OCI-LY3 (cell line): ENCODE results near the gene PRDM12.

ENCODE experiments used
- H2AFZ ChIP-seq: fragments of 200-600, 300-600 bp; shearing (Covaris generic); 2 replicates; pipeline ENCODE4 v1.6.0; 2014; ENCODE audit warnings: antibody characterized with exemption, low read depth, low read length
- H3K27ac ChIP-seq: fragments of 200-600, 300-600 bp; sonication (generic); 2 replicates; pipeline ENCODE4 v1.5.1; 2014; ENCODE audit warnings: mild to moderate bottlenecking, low read length, moderate library complexity, mixed read lengths
- H3K27me3 ChIP-seq: fragments of 200-600, 300-600 bp; sonication (generic); 2 replicates; pipeline ENCODE4 v1.6.1; 2014; ENCODE audit warnings: low read depth, low read length, mixed read lengths
- H3K36me3 ChIP-seq: fragments of 200-600, 300-600 bp; sonication (generic); replicated peaks from 2 replicates; pipeline ENCODE3; 2014; ENCODE audit warnings: low read depth, low read length, mixed read lengths
- H3K4me1 ChIP-seq: fragments of 300-600, 200-600 bp; sonication (generic); 2 replicates; pipeline ENCODE4 v1.6.1; 2014; ENCODE audit warnings: low read length, mixed read lengths
- H3K4me2 ChIP-seq: fragments of 200-600, 300-600 bp; sonication (generic); 2 replicates; pipeline ENCODE4 v1.6.1; 2014; ENCODE audit warnings: low read length, mixed read lengths
- H3K4me3 ChIP-seq: fragments of 300-600, 200-600 bp; sonication (generic); 2 replicates; pipeline ENCODE4 v1.5.1; 2014; ENCODE audit warnings: antibody characterized with exemption, mild to moderate bottlenecking, low read length, moderate library complexity
- H3K79me2 ChIP-seq: fragments of 300-600, 200-600 bp; shearing (Covaris generic); 2 replicates; pipeline ENCODE4 v1.6.1; 2014; ENCODE audit warnings: mild to moderate bottlenecking, low read length, mixed read lengths
- H3K9ac ChIP-seq: fragments of 300-600, 200-600 bp; shearing (Covaris generic); 2 replicates; pipeline ENCODE4 v1.6.0; 2014; ENCODE audit warnings: mild to moderate bottlenecking, low read length, moderate library complexity
- H3K9me3 ChIP-seq: fragments of 200-600, 300-600 bp; shearing (Covaris generic); 2 replicates; pipeline ENCODE4 v1.6.1; 2014; ENCODE audit warnings: low read length, mixed read lengths; ENCODE audit not compliant: insufficient read depth
- H4K20me1 ChIP-seq: fragments of 200-600, 300-600 bp; sonication (generic); 2 replicates; pipeline ENCODE4 v1.6.1; 2016; ENCODE audit warnings: low read length, mixed read lengths; ENCODE audit not compliant: insufficient read depth
- CTCF ChIP-seq: fragments of 200-600, 300-600 bp; sonication (generic); IDR thresholded peaks from 2 replicates; pipeline ENCODE4 v1.5.1; 2014; ENCODE audit warnings: antibody characterized with exemption, low read length, low read depth
- EZH2phosphoT487 ChIP-seq: fragments of 200-600 bp; shearing (Covaris generic); IDR thresholded peaks from 2 replicates; pipeline ENCODE4 v1.6.1; 2018; ENCODE audit warnings: antibody characterized with exemption, mixed run types, low read depth

Gene PRDM12

GRCh38 chr9:130638284-130639123 is 25.9 kb upstream of the PRDM12 start:
- no peaks in the 10 kb centered on the region for H4K20me1 ChIP-seq
- no peak overlapping the region for H3K27ac ChIP-seq
- no peaks in the 10 kb centered on the region for H3K79me2 ChIP-seq
- no peak overlapping the region for H2AFZ ChIP-seq
- no peak overlapping the region for H3K9ac ChIP-seq
- H3K4me1 ChIP-seq, result peaks cover 19% of the 10 kb centered on the region
- no peak for TF ChIP-seq EZH2phosphoT487
- no peak for TF ChIP-seq CTCF
- H3K36me3 ChIP-seq, result peaks cover 9% of the 10 kb centered on the region
- H3K4me3 ChIP-seq, result no peak overlapping the region
- no peaks in the 10 kb centered on the region for H3K27me3 ChIP-seq
- H3K9me3 ChIP-seq, result no peaks in the 10 kb centered on the region
- H3K4me2 ChIP-seq, result no peak overlapping the region

GRCh38 chr9:130639124-130639765 is 25.1 kb upstream of the PRDM12 start:
- Histone ChIP-seq H3K4me1 (peaks cover 19% of the 10 kb centered on the region), H3K9ac (no peak overlapping the region), H2AFZ (no peak overlapping the region), H3K36me3 (peaks cover 9% of the 10 kb centered on the region), H3K4me2 (no peak overlapping the region), H3K79me2 (no peaks in the 10 kb centered on the region), H3K4me3 (no peak overlapping the region), H4K20me1 (no peaks in the 10 kb centered on the region), H3K27ac (no peak overlapping the region), H3K27me3 (no peaks in the 10 kb centered on the region), H3K9me3 (no peaks in the 10 kb centered on the region)
- TF ChIP-seq EZH2phosphoT487 (no peak), CTCF (no peak)

DNA sequence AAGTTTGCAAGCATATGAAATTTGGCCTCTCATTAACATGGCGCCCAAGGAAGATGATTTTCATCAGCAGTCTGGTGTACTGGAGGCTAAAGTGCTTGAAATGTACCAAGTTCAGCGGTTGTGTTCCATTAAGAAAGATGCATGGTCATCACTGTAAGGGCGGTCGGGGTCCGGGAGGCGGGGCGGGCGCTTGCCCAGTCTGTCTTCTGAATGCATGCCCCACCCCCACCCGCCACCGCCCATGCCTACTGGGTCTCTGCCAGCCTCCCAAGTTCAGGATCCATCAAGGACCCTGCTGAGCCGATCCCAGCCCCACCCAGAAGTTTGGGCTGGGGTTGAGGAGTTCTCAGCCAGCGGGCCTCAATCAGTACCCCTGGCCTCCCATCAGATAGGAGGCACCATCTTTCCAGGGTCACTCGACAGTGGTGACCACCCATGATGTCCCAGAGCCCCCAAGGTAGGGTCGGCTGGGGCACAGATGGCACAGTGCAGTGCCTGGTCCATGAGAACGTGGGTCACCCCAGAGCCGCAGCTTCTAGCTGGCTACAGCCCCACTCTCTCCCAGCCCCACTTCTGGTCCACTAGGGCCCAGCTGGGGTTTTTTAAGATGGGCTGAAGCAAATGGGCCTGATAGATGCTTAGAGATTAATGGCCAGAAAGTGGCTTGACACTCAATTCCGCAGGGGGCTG is 24.4 kb upstream of the PRDM12 start:
- H3K4me1 ChIP-seq, result peaks cover 19% of the 10 kb centered on the region
- no peaks in the 10 kb centered on the region for H3K27me3 ChIP-seq
- peaks cover 9% of the 10 kb centered on the region for H3K36me3 ChIP-seq
- TF ChIP-seq CTCF, result no peak
- no peak for TF ChIP-seq EZH2phosphoT487
- H3K9me3 ChIP-seq, result no peaks in the 10 kb centered on the region
- no peaks in the 10 kb centered on the region for H3K79me2 ChIP-seq
- peak overlapping the region; percentile 46 for H3K4me2 ChIP-seq
- H3K4me3 ChIP-seq, result 0 out of 2 replicates have a peak overlapping the region, but pooled peaks have one; percentile 26
- no peak overlapping the region for H2AFZ ChIP-seq
- no peaks in the 10 kb centered on the region for H4K20me1 ChIP-seq
- H3K9ac ChIP-seq, result peak overlapping the region; percentile 44; the same call in 1 of the 2 replicates
- H3K27ac ChIP-seq, result peak overlapping the region; percentile 79

DNA sequence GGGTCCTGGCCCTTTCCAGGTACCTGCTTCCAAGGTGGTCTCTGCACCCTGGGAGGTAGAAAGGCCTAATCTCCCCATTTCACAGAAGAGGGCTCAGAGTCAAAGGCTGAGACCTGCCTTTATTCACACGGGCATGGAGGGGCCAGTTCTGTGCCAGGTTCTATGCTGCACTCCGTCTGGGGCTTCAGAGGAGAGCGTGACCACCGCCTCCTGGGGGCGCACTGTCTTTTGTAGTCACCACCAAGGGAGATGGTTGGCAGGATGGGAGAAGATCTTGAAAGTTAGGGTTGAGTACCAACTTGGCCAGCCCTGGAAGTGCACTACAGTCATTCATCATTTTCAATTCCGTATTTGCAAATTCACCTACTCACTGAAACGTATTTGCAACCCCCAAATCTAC is 23.7 kb upstream of the PRDM12 start:
- H3K4me1 ChIP-seq, result peaks cover 19% of the 10 kb centered on the region
- H4K20me1 ChIP-seq, result no peaks in the 10 kb centered on the region
- H3K79me2 ChIP-seq, result no peaks in the 10 kb centered on the region
- 0 out of 2 replicates have a peak overlapping the region, but pooled peaks have one; percentile 26 for H3K4me3 ChIP-seq
- H3K36me3 ChIP-seq, result peaks cover 9% of the 10 kb centered on the region
- H3K9ac ChIP-seq, result peak overlapping the region; percentile 44; the same call in 1 of the 2 replicates
- peak overlapping the region; percentile 46 for H3K4me2 ChIP-seq
- TF ChIP-seq EZH2phosphoT487 (no peak), CTCF (peak; percentile 90)
- peak overlapping the region; percentile 79 for H3K27ac ChIP-seq
- H2AFZ ChIP-seq, result no peak overlapping the region
- no peaks in the 10 kb centered on the region for H3K27me3 ChIP-seq
- H3K9me3 ChIP-seq, result no peaks in the 10 kb centered on the region
